ENCODE measurements around the gene TMEM101.
"Not testable (repeated sequence)": the region's sequence is repeated elsewhere in the genome, so short reads cannot be mapped to it uniquely, and the experiment has no call there.

TMEM101 gene

DNA sequence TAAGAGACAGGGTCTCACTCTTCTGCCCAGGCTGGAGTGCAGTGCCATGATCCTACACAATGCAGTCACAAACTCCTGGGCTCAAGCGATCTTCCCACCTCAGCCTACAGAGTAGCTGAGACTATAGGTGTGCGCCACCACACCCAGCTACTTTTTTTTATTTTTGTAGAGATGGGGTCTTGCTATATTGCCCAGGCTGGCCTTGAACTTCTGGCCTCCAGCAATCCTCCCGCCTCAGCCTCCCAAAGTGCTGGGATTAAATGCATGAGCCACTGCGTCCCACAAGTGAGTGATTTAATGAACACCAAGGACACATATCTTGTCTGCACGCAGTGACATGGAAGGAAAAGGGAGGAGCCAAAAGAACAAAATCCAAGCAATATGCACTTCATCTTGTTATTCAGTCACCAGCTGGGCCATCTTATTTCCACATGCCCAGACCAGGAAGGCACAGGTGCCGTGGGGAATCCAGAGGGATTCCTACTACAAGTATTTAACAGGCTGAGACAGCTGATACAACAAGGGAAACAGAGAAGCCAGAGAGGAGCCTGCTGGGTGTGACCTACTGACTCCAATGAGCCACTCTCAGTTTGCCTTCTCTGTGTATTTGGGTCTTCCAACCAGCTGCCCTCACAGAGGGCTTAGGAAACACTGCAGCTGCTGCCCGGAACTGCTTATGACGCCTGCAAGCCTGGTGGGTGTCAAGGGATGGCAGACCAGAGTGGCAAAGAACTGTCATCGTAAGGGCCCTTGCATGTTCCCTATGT, 34.7 kb upstream of the TMEM101 start:
- no peak overlapping the region for H3K4me3 ChIP-seq (ENCODE audit: low read length)
- no peaks in the 10 kb centered on the region for H3K9me3 ChIP-seq (ENCODE audit: control insufficient read depth, insufficient read depth, low read length)
- TF ChIP-seq EZH2phosphoT487 (IDR thresholded peaks at IDR 0.05; ENCODE audit: borderline replicate concordance, low read length) = no peak
- TF ChIP-seq, protein P1, sequence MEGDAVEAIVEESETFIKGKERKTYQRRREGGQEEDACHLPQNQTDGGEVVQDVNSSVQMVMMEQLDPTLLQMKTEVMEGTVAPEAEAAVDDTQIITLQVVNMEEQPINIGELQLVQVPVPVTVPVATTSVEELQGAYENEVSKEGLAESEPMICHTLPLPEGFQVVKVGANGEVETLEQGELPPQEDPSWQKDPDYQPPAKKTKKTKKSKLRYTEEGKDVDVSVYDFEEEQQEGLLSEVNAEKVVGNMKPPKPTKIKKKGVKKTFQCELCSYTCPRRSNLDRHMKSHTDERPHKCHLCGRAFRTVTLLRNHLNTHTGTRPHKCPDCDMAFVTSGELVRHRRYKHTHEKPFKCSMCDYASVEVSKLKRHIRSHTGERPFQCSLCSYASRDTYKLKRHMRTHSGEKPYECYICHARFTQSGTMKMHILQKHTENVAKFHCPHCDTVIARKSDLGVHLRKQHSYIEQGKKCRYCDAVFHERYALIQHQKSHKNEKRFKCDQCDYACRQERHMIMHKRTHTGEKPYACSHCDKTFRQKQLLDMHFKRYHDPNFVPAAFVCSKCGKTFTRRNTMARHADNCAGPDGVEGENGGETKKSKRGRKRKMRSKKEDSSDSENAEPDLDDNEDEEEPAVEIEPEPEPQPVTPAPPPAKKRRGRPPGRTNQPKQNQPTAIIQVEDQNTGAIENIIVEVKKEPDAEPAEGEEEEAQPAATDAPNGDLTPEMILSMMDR (IDR thresholded peaks at IDR 0.05; ENCODE audit: low read depth, low read length, poor library complexity, severe bottlenecking) = no peak
- H3K27me3 ChIP-seq (ENCODE audit: control insufficient read depth, low read length) = no peaks in the 10 kb centered on the region
- H3K9me2 ChIP-seq (replicated peaks; ENCODE audit: control insufficient read depth, low read length) = no peaks in the 10 kb centered on the region
- H3K36me3 ChIP-seq (ENCODE audit: control insufficient read depth, low read length) = peaks cover 78% of the 10 kb centered on the region
- H3K27ac ChIP-seq (ENCODE audit: low read depth, low read length) = no peak overlapping the region
- peaks cover 88% of the 10 kb centered on the region for H3K79me2 ChIP-seq (ENCODE audit: control insufficient read depth, low read length)
- H3K4me2 ChIP-seq (ENCODE audit: low read length) = no peak overlapping the region
- H3K4me1 ChIP-seq (ENCODE audit: control insufficient read depth, low read length) = no peaks in the 10 kb centered on the region
- peaks cover 6% of the 10 kb centered on the region for H3F3A ChIP-seq (ENCODE audit: control insufficient read depth, insufficient read depth)
- H4K20me1 ChIP-seq (ENCODE audit: control insufficient read depth, insufficient read depth, low read depth, low read length) = no peaks in the 10 kb centered on the region

DNA sequence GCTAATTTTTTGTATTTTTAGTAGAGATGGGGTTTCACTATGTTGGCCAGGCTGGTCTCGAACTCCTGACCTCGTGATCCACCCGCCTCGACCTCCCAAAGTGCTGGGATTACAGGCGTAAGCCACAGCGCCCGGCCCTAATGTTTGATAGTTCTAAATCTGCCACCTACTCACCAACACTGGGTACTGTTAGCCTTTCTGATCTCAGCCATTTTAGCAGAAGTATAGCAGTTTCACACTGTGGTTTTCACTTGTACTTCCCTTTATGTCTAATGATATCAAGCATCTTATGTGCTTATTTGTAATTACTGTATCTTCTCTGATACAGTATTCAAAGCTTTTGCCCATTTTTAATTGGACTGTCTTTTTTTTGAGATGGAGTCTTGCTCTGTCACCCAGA, 32.1 kb upstream of the TMEM101 start:
- not testable (repeated sequence) for H3K4me2 ChIP-seq (ENCODE audit: low read length); H3K9me3 ChIP-seq (ENCODE audit: control insufficient read depth, insufficient read depth, low read length); H4K20me1 ChIP-seq (ENCODE audit: control insufficient read depth, insufficient read depth, low read depth, low read length); H3K27ac ChIP-seq (ENCODE audit: low read depth, low read length); H3K4me1 ChIP-seq (ENCODE audit: control insufficient read depth, low read length); H3K27me3 ChIP-seq (ENCODE audit: control insufficient read depth, low read length); H3K4me3 ChIP-seq (ENCODE audit: low read length); H3K9me2 ChIP-seq (replicated peaks; ENCODE audit: control insufficient read depth, low read length)
- peaks cover 20% of the 10 kb centered on the region for H3F3A ChIP-seq (ENCODE audit: control insufficient read depth, insufficient read depth)
- peaks cover 63% of the 10 kb centered on the region for H3K36me3 ChIP-seq (ENCODE audit: control insufficient read depth, low read length)
- H3K79me2 ChIP-seq (ENCODE audit: control insufficient read depth, low read length) = peaks cover 87% of the 10 kb centered on the region

DNA sequence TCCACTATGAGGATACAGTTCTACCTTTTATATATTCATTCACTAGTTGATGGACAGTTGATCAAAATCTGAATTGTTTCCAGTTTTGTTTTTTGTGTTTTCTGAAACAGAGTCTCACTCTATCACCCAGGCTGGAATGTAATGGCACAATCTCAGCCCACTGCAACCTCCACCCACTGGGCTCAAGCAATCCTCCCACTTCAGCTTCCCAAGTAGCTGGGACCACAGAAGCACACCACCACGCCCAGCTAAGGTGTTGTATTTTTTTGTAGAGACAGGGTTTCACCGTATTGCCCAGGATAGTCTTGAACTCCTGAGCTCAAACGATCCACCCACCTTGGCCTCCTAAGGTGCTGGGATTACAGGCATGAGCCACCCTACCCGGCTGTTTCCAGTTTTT, 30.7 kb upstream of the TMEM101 start:
- H3K9me2 ChIP-seq (replicated peaks; ENCODE audit: control insufficient read depth, low read length) = no peaks in the 10 kb centered on the region
- peaks cover 55% of the 10 kb centered on the region for H3K36me3 ChIP-seq (ENCODE audit: control insufficient read depth, low read length)
- H3K4me1 ChIP-seq (ENCODE audit: control insufficient read depth, low read length) = no peaks in the 10 kb centered on the region
- no peaks in the 10 kb centered on the region for H3K9me3 ChIP-seq (ENCODE audit: control insufficient read depth, insufficient read depth, low read length)
- no peak overlapping the region for H3K4me2 ChIP-seq (ENCODE audit: low read length)
- 0 out of 2 replicates have a peak, but pooled peaks cover 3% of the 10 kb centered on the region for H4K20me1 ChIP-seq (ENCODE audit: control insufficient read depth, insufficient read depth, low read depth, low read length)
- H3K4me3 ChIP-seq (ENCODE audit: low read length) = no peak overlapping the region
- peaks cover 87% of the 10 kb centered on the region for H3K79me2 ChIP-seq (ENCODE audit: control insufficient read depth, low read length)
- peaks cover 20% of the 10 kb centered on the region for H3F3A ChIP-seq (ENCODE audit: control insufficient read depth, insufficient read depth)
- H3K27me3 ChIP-seq (ENCODE audit: control insufficient read depth, low read length) = no peaks in the 10 kb centered on the region
- TF ChIP-seq, protein P1 (IDR thresholded peaks at IDR 0.05; ENCODE audit: low read depth, low read length, poor library complexity, severe bottlenecking) = no peak
- no peak for TF ChIP-seq EZH2phosphoT487 (IDR thresholded peaks at IDR 0.05; ENCODE audit: borderline replicate concordance, low read length)
- H3K27ac ChIP-seq (ENCODE audit: low read depth, low read length) = no peak overlapping the region

DNA sequence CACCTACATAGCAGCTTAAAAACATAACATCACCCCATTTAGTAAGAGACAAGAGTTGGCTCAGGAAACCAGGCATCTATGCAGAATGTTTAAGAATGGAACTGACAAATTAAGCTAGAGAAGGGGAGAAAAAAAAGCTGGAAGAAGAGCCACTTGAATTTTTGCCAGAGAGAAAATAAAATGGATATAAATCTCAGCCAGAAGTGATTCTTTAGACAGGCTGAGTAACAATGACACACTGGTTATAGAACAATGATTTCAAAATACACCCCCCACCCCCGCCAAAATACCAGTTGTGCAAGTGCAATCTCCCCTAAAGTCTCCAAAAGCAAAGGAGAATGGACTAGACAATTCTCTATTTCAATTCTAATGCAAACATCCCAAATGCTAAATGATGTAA, 29.3 kb upstream of the TMEM101 start:
- no peaks in the 10 kb centered on the region for H3K9me3 ChIP-seq (ENCODE audit: control insufficient read depth, insufficient read depth, low read length)
- H3K9me2 ChIP-seq (replicated peaks; ENCODE audit: control insufficient read depth, low read length) = no peaks in the 10 kb centered on the region
- 0 out of 2 replicates have a peak, but pooled peaks cover 3% of the 10 kb centered on the region for H4K20me1 ChIP-seq (ENCODE audit: control insufficient read depth, insufficient read depth, low read depth, low read length)
- H3K27ac ChIP-seq (ENCODE audit: low read depth, low read length) = no peak overlapping the region
- H3K4me2 ChIP-seq (ENCODE audit: low read length) = no peak overlapping the region
- peaks cover 85% of the 10 kb centered on the region for H3K79me2 ChIP-seq (ENCODE audit: control insufficient read depth, low read length)
- H3K27me3 ChIP-seq (ENCODE audit: control insufficient read depth, low read length) = no peaks in the 10 kb centered on the region
- H3K4me3 ChIP-seq (ENCODE audit: low read length) = no peak overlapping the region
- TF ChIP-seq, protein P1 (IDR thresholded peaks at IDR 0.05; ENCODE audit: low read depth, low read length, poor library complexity, severe bottlenecking) = no peak
- TF ChIP-seq EZH2phosphoT487 (IDR thresholded peaks at IDR 0.05; ENCODE audit: borderline replicate concordance, low read length) = no peak
- peaks cover 20% of the 10 kb centered on the region for H3F3A ChIP-seq (ENCODE audit: control insufficient read depth, insufficient read depth)
- no peaks in the 10 kb centered on the region for H3K4me1 ChIP-seq (ENCODE audit: control insufficient read depth, low read length)
- peaks cover 53% of the 10 kb centered on the region for H3K36me3 ChIP-seq (ENCODE audit: control insufficient read depth, low read length)

Measured in DOHH2 (cell line).